ENCODE data around the gene SRGAP3.

DNA sequence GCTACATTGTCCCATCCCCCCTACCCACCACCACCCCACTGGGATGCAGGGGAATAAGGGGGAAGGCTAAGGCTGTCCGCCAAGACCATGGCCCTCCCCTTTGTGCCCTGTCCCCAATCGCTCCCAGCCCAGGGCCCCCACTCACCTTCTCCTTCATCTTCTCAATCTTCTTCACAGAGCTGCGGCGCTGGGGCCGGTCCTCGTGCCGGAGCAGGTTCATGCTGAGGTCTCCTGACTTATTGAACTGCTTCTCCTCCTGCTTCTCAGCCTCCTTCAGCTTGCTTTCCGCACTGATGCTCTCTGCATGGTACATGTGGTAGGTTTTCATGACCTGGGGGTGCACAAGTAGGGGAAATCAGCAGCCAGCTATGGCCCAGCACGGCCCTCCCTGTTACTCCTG is 185.2 kb downstream of the SRGAP3 start:
- TF ChIP-seq, protein P1, sequence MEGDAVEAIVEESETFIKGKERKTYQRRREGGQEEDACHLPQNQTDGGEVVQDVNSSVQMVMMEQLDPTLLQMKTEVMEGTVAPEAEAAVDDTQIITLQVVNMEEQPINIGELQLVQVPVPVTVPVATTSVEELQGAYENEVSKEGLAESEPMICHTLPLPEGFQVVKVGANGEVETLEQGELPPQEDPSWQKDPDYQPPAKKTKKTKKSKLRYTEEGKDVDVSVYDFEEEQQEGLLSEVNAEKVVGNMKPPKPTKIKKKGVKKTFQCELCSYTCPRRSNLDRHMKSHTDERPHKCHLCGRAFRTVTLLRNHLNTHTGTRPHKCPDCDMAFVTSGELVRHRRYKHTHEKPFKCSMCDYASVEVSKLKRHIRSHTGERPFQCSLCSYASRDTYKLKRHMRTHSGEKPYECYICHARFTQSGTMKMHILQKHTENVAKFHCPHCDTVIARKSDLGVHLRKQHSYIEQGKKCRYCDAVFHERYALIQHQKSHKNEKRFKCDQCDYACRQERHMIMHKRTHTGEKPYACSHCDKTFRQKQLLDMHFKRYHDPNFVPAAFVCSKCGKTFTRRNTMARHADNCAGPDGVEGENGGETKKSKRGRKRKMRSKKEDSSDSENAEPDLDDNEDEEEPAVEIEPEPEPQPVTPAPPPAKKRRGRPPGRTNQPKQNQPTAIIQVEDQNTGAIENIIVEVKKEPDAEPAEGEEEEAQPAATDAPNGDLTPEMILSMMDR (IDR thresholded peaks at IDR 0.05), result no peak
- TF ChIP-seq POLR2A (IDR thresholded peaks at IDR 0.05), result no peak

Data from testis (tissue), 2 donors.